HCT116 (cell line): ENCODE data around the gene S100Z. TPM values are rescaled to one million over a fixed set of nuclear protein-coding genes. Genes with fewer than 3 reads are reported as not detected.

Experiments used
- ATAC-seq: fragments of 200-7000 bp; cut with Tn5 transposase; 2 replicates; pipeline ENCODE4 v1.9.1; 2020; ENCODE audit warnings: mild to moderate bottlenecking, moderate library complexity
- BruUV-seq: library from RNA; stranded (reverse); fragments of 400-500 nt; replicated peaks from 2 replicates; lab custom pipeline; 2021; lab: Mats Ljungman, UMichigan
- CTCF ChIA-PET: fragments of 300-600 bp; sonication (Branson Sonifier 250); formaldehyde crosslinking; loops from one replicate; lab custom pipeline; 2021; ENCODE audit warnings: antibody characterized with exemption; lab: Charles Lee
- POLR2A ChIA-PET: fragments of 300-600, 350-600 bp; sonication (Branson Sonifier 250); formaldehyde crosslinking; loops from one replicate; lab custom pipeline; 2021; ENCODE audit warnings: antibody characterized with exemption; lab: Charles Lee
- RAD21 ChIA-PET, 2 experiments: fragments of 300-600 bp; sonication (Branson Sonifier 250); formaldehyde crosslinking; loops; one replicate each; lab custom pipeline; 2023; ENCODE audit warnings: low total read pairs in 2 of 2; ENCODE audit not compliant: uncharacterized antibody in 2 of 2, unreplicated experiment in 2 of 2, low non-redundant PET in 1 of 2; lab: Charles Lee
- DNase-seq: peaks from one replicate; pipeline ENCODE4 v3.0.0-alpha.2; 2010; ENCODE audit warnings: low read depth, low spot score
- H2AFZ ChIP-seq: fragments of 200-600 bp; shearing (Covaris generic), sonication (generic); 2 replicates; pipeline ENCODE4 v1.6.1; 2017; ENCODE audit warnings: low read depth, mixed run types, mixed read lengths, antibody characterized with exemption, low read length; ENCODE audit not compliant: poor library complexity, severe bottlenecking
- H3K27ac ChIP-seq: 2 replicates; pipeline ENCODE4 v1.5.1; 2012; ENCODE audit warnings: low read depth, low read length
- H3K27me3 ChIP-seq: fragments of 200-600 bp; sonication (generic); 2 replicates; pipeline ENCODE4 v1.6.1; 2016; ENCODE audit warnings: mixed run types, low read length, mixed read lengths; ENCODE audit not compliant: insufficient read depth
- H3K36me3 ChIP-seq, 2 experiments: fragments of 200-500 bp in 1 of 2; fragments of 200-600 bp in 1 of 2; sonication (Bioruptor generic) in 1 of 2; sonication (generic) in 1 of 2; 2 replicates each; pipeline versions ENCODE4 v1.5.1 to v1.6.1; 2014 to 2016; ENCODE audit warnings: low read length in 2 of 2, inconsistent platforms in 1 of 2, mixed read lengths in 1 of 2, mixed run types in 1 of 2; ENCODE audit not compliant: insufficient read depth in 2 of 2, control insufficient read depth in 1 of 2
- H3K4me1 ChIP-seq, 2 experiments: fragments of 200-600 bp in 1 of 2; sonication (generic) in 1 of 2; 2 replicates each; pipeline versions ENCODE4 v1.5.1 to v1.6.1; 2012 to 2017; ENCODE audit warnings: low read length in 2 of 2, inconsistent platforms in 1 of 2, mild to moderate bottlenecking in 1 of 2, mixed read lengths in 1 of 2, mixed run types in 1 of 2, moderate library complexity in 1 of 2; ENCODE audit not compliant: insufficient read depth in 2 of 2, control insufficient read depth in 1 of 2
- H3K4me2 ChIP-seq: fragments of 200-600 bp; sonication (generic); 2 replicates; pipeline ENCODE4 v1.6.1; 2017; ENCODE audit warnings: mixed run types, low read length, mixed read lengths
- H3K4me3 ChIP-seq, 2 experiments: fragments of 200-600 bp in 1 of 2; sonication (generic) in 1 of 2; replicated peaks in 1 of 2; 2 replicates each; pipeline ENCODE4 v1.5.1; 2011 to 2016; ENCODE audit warnings: low read length in 2 of 2, control low read depth in 1 of 2, low read depth in 1 of 2, mild to moderate bottlenecking in 1 of 2, mixed read lengths in 1 of 2, mixed run types in 1 of 2
- H3K79me2 ChIP-seq: fragments of 200-600 bp; sonication (generic); 2 replicates; pipeline ENCODE4 v1.6.1; 2017; ENCODE audit warnings: mild to moderate bottlenecking, mixed run types, low read length, moderate library complexity, mixed read lengths; ENCODE audit not compliant: insufficient read depth
- H3K9ac ChIP-seq: fragments of 200-600 bp; sonication (generic); 2 replicates; pipeline ENCODE4 v1.6.1; 2016; ENCODE audit warnings: low read length, mixed read lengths
- H3K9me2 ChIP-seq: fragments of 200-600 bp; sonication (generic), shearing (Covaris generic); 2 replicates; pipeline ENCODE4 v1.6.1; 2017; ENCODE audit warnings: mixed run types, mild to moderate bottlenecking, moderate library complexity; ENCODE audit not compliant: insufficient read depth
- H3K9me3 ChIP-seq, 2 experiments: fragments of 200-500 bp in 1 of 2; fragments of 200-600 bp in 1 of 2; sonication (Bioruptor generic) in 1 of 2; sonication (generic) in 1 of 2; 2 replicates each; pipeline ENCODE4 v1.6.1; 2014 to 2017; ENCODE audit warnings: low read length in 2 of 2, mixed read lengths in 2 of 2, inconsistent platforms in 1 of 2, low read depth in 1 of 2, mild to moderate bottlenecking in 1 of 2, mixed run types in 1 of 2, moderate library complexity in 1 of 2; ENCODE audit not compliant: control insufficient read depth in 1 of 2, insufficient read depth in 1 of 2
- H4K20me1 ChIP-seq: fragments of 200-600 bp; sonication (generic), shearing (Covaris generic); 2 replicates; pipeline ENCODE4 v1.6.1; 2017; ENCODE audit warnings: mixed run types, mild to moderate bottlenecking, moderate library complexity; ENCODE audit not compliant: insufficient read depth
- CEBPB ChIP-seq: IDR thresholded peaks from 2 replicates; pipeline ENCODE4 v1.6.1; 2012; ENCODE audit warnings: low read depth
- CTCF ChIP-seq, 3 experiments: fragments of 200-600 bp in 1 of 3; sonication (generic) in 1 of 3; IDR thresholded peaks in 2 of 3; conservative IDR thresholded peaks in 1 of 3; 2 replicates each; pipeline ENCODE4 v1.5.1; 2012 to 2017; ENCODE audit warnings: low read depth in 2 of 3, low read length in 2 of 3, antibody characterized with exemption in 1 of 3, borderline replicate concordance in 1 of 3, control low read depth in 1 of 3, mild to moderate bottlenecking in 1 of 3, mixed read lengths in 1 of 3, mixed run types in 1 of 3, moderate library complexity in 1 of 3; ENCODE audit not compliant: insufficient read depth in 1 of 3
- EZH2 ChIP-seq: fragments of 200-600 bp; sonication (generic); IDR thresholded peaks from 2 replicates; pipeline ENCODE4 v1.6.1; 2017; ENCODE audit warnings: antibody characterized with exemption, mixed run types
- EZH2phosphoT487 ChIP-seq: fragments of 200-600 bp; IDR thresholded peaks from 2 replicates; pipeline ENCODE4 v1.6.1; 2018; ENCODE audit warnings: antibody characterized with exemption, borderline replicate concordance
- POLR2AphosphoS5 ChIP-seq: IDR thresholded peaks from 2 replicates; pipeline ENCODE4 v1.6.1; 2011; ENCODE audit warnings: mild to moderate bottlenecking, low read depth, low read length, moderate library complexity
- RAD21 ChIP-seq: IDR thresholded peaks from 2 replicates; pipeline ENCODE4 v1.6.1; 2012; ENCODE audit warnings: low read depth, mild to moderate bottlenecking
- SRF ChIP-seq: IDR thresholded peaks from 2 replicates; pipeline ENCODE4 v1.6.1; 2012; ENCODE audit warnings: low read depth
- TCF7L2 ChIP-seq: IDR thresholded peaks from 2 replicates; pipeline ENCODE4 v1.7.0; 2011; ENCODE audit warnings: borderline replicate concordance, inconsistent platforms; ENCODE audit not compliant: insufficient read depth, insufficient read length; ENCODE audit errors: extremely low read depth
- YY1 ChIP-seq: IDR thresholded peaks from 2 replicates; pipeline ENCODE4 v1.6.1; 2011; ENCODE audit warnings: low read length, low read depth, moderate library complexity, mild to moderate bottlenecking; ENCODE audit not compliant: insufficient replicate concordance; ENCODE audit errors: extremely low read depth
- intact Hi-C: fragments of 100-400 bp; cut with micrococcal nuclease; formaldehyde crosslinking; loops from 2 replicates; pipeline ENCODE4 v1.10.0; 2022
- total RNA-seq: library from RNA; stranded (reverse); gene quantifications from one replicate; pipeline ENCODE4 v1.2.1, GENCODE V29; 2021; ENCODE audit not compliant: unreplicated experiment
- TF ChIP-seq, protein P1 (sequence below): IDR thresholded peaks from 2 replicates; pipeline ENCODE4 v1.6.1; 2011; ENCODE audit warnings: mild to moderate bottlenecking, low read length, moderate library complexity; ENCODE audit not compliant: insufficient replicate concordance; ENCODE audit errors: extremely low read depth
- TF ChIP-seq, protein P2 (sequence below): IDR thresholded peaks from 2 replicates; pipeline ENCODE4 v1.6.1; 2012; ENCODE audit warnings: low read depth

Gene S100Z
- total RNA-seq, 1 experiment from 2014 or later = not detected

DNA sequence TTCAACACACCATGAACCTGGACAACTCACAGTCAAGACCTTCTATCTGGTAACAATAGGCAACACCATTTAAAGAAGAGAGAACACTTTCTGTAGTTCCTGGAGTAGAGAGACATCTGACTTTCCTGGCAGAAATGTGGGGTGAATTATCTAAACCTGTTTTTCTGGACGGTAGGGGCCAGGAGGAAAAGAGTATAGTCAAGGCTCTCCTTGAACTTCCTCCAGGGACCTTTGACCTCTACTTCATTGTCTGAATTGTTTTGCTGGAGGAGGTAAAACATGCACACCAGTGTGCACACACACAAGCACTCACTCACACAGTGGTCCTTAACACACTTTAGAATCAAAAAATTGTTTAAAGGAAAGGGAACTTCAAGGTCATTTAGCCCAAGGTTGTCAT, 13.2 kb downstream of the S100Z start:
- H3K4me1 ChIP-seq = peaks cover 0 to 5% of the 10 kb centered on the region in 2 experiments; a peak in 3 of 4 replicates
- POLR2A ChIA-PET = no interaction called here
- no peak for DNase-seq
- H3K79me2 ChIP-seq = no peaks in the 10 kb centered on the region
- H3K36me3 ChIP-seq = no peaks in the 10 kb centered on the region
- TF ChIP-seq RAD21 = no peak
- no peak for TF ChIP-seq TCF7L2
- TF ChIP-seq YY1 = no peak
- no peak for TF ChIP-seq SRF
- no peak for TF ChIP-seq CEBPB
- TF ChIP-seq, all 23 proteins: peak for 0
- Histone ChIP-seq H3K9me3 (no peaks in the 10 kb centered on the region), H3K9me2 (no peaks in the 10 kb centered on the region), H4K20me1 (no peaks in the 10 kb centered on the region), H3K4me3 (no peak overlapping the region), H3K4me2 (no peak overlapping the region), H3K27me3 (no peaks in the 10 kb centered on the region), H2AFZ (no peak overlapping the region), H3K27ac (no peak overlapping the region), H3K9ac (no peak overlapping the region)
- no TSS peak for BruUV-seq
- no peak for ATAC-seq
- intact Hi-C loops = no loop called here
- ChIA-PET CTCF (no interaction called here), RAD21 (no interaction called here)

DNA sequence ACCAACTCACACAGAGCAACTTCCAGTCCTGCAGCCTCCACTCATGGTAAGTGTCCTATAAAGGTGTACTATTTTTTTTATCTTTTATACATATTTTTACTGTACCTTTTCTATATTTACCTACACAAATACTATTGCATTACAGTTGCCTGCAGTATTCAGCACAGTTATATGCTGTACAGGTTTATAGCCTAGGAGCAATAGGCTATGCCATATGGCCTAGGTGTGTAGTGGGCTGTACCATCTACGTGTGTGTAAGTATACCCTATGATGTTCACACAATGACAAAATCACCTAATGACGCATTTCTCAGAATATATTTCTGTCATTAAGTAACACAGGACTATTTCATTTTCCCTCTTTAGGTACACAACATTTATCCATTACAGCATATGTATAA, 16.7 kb downstream of the S100Z start:
- peaks cover 0 to 11% of the 10 kb centered on the region in 2 experiments; a peak in 3 of 4 replicates for H3K4me1 ChIP-seq
- ATAC-seq (no peak), DNase-seq (no peak)
- CTCF ChIA-PET = no interaction called here
- H3K9me3 ChIP-seq = no peaks in the 10 kb centered on the region
- POLR2A ChIA-PET = no interaction called here
- intact Hi-C loops = loop anchor here (5.0 kb wide), 2 partner anchors 264 to 276 kb away; no protein-coding TSS in a partner anchor
- RAD21 ChIA-PET = no interaction called here
- H2AFZ ChIP-seq = peak overlapping the region; percentile 66
- H4K20me1 ChIP-seq = no peaks in the 10 kb centered on the region
- H3K4me3 ChIP-seq = no peak overlapping the region
- H3K36me3 ChIP-seq = no peaks in the 10 kb centered on the region
- no peak overlapping the region for H3K27ac ChIP-seq
- H3K9ac ChIP-seq = no peak overlapping the region
- no peaks in the 10 kb centered on the region for H3K27me3 ChIP-seq
- H3K9me2 ChIP-seq = no peaks in the 10 kb centered on the region
- BruUV-seq = no TSS peak
- no peaks in the 10 kb centered on the region for H3K79me2 ChIP-seq
- H3K4me2 ChIP-seq = no peak overlapping the region
- TF ChIP-seq, protein P1, sequence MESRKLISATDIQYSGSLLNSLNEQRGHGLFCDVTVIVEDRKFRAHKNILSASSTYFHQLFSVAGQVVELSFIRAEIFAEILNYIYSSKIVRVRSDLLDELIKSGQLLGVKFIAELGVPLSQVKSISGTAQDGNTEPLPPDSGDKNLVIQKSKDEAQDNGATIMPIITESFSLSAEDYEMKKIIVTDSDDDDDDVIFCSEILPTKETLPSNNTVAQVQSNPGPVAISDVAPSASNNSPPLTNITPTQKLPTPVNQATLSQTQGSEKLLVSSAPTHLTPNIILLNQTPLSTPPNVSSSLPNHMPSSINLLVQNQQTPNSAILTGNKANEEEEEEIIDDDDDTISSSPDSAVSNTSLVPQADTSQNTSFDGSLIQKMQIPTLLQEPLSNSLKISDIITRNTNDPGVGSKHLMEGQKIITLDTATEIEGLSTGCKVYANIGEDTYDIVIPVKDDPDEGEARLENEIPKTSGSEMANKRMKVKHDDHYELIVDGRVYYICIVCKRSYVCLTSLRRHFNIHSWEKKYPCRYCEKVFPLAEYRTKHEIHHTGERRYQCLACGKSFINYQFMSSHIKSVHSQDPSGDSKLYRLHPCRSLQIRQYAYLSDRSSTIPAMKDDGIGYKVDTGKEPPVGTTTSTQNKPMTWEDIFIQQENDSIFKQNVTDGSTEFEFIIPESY = no peak
- TF ChIP-seq YY1 = no peak
- TF ChIP-seq EZH2phosphoT487 = no peak
- no peak for TF ChIP-seq EZH2
- TF ChIP-seq CTCF (IDR thresholded peaks at IDR 0.05 in 2 of 3, conservative IDR thresholded peaks at IDR 0.05 in 1 of 3; ENCODE audit: borderline replicate concordance in 1 of 3, insufficient read depth in 1 of 3, low read depth in 2 of 3, low read length in 2 of 3) = no peak
- TF ChIP-seq RAD21 = no peak
- TF ChIP-seq, protein P2, sequence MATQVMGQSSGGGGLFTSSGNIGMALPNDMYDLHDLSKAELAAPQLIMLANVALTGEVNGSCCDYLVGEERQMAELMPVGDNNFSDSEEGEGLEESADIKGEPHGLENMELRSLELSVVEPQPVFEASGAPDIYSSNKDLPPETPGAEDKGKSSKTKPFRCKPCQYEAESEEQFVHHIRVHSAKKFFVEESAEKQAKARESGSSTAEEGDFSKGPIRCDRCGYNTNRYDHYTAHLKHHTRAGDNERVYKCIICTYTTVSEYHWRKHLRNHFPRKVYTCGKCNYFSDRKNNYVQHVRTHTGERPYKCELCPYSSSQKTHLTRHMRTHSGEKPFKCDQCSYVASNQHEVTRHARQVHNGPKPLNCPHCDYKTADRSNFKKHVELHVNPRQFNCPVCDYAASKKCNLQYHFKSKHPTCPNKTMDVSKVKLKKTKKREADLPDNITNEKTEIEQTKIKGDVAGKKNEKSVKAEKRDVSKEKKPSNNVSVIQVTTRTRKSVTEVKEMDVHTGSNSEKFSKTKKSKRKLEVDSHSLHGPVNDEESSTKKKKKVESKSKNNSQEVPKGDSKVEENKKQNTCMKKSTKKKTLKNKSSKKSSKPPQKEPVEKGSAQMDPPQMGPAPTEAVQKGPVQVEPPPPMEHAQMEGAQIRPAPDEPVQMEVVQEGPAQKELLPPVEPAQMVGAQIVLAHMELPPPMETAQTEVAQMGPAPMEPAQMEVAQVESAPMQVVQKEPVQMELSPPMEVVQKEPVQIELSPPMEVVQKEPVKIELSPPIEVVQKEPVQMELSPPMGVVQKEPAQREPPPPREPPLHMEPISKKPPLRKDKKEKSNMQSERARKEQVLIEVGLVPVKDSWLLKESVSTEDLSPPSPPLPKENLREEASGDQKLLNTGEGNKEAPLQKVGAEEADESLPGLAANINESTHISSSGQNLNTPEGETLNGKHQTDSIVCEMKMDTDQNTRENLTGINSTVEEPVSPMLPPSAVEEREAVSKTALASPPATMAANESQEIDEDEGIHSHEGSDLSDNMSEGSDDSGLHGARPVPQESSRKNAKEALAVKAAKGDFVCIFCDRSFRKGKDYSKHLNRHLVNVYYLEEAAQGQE = no peak
- TF ChIP-seq POLR2AphosphoS5 = no peak
